Lower lobe of right lung (tissue), 2 donors: ENCODE data around the gene MIB2. TPM values are rescaled to one million over a fixed set of nuclear protein-coding genes. Genes with fewer than 3 reads are reported as not detected.
"Not testable (repeated sequence)": the region's sequence is repeated elsewhere in the genome, so short reads cannot be mapped to it uniquely, and the experiment has no call there.

Source experiments
- ATAC-seq, 2 donors: fragments of 200-7000 bp; cut with Tn5 transposase; one replicate each; pipeline ENCODE4 v1.9.1; 2020 to 2022; ENCODE audit warnings: mild to moderate bottlenecking in 2 of 2, moderate library complexity in 2 of 2
- DNase-seq: peaks from one replicate; pipeline ENCODE4 v3.0.0-alpha.2; 2020
- H3K27ac ChIP-seq: fragments of 200-600 bp; one replicate; pipeline ENCODE4 v1.8.0; 2022
- H3K27me3 ChIP-seq: fragments of 200-600 bp; one replicate; pipeline ENCODE4 v1.8.0; 2022; ENCODE audit warnings: low read depth
- H3K36me3 ChIP-seq: fragments of 200-600 bp; one replicate; pipeline ENCODE4 v1.8.0; 2022; ENCODE audit warnings: mild to moderate bottlenecking
- H3K4me1 ChIP-seq: fragments of 200-600 bp; one replicate; pipeline ENCODE4 v1.8.0; 2022
- H3K4me3 ChIP-seq: fragments of 200-600 bp; one replicate; pipeline ENCODE4 v1.8.0; 2022; ENCODE audit warnings: mild to moderate bottlenecking
- H3K9me3 ChIP-seq: fragments of 200-600 bp; one replicate; pipeline ENCODE4 v1.8.0; 2022
- CTCF ChIP-seq: fragments of 200-600 bp; IDR thresholded peaks from one replicate; pipeline ENCODE4 v1.8.0; 2022; ENCODE audit warnings: antibody characterized with exemption, mild to moderate bottlenecking
- intact Hi-C: fragments of 100-400 bp; cut with DNase I; formaldehyde crosslinking; loops from one replicate; pipeline ENCODE4 v1.11.0; 2022
- total RNA-seq: library from RNA; stranded (reverse); fragmentation: NEBNext Ultra II Directional; extraction: Animal tissue kit (Norgen Biotek cat#: 25700); gene quantifications from one replicate; pipeline ENCODE4 v1.2.1, GENCODE V29; 2021
- donor health status: DM: no; HTN: yes; CAD: no; lungs with severe emphysema.

Gene MIB2
- total RNA-seq, 1 donor from 2014 or later, result 82.5 TPM

- no peak for TF ChIP-seq CTCF
- Histone ChIP-seq H3K4me1 (no peaks in the 10 kb centered on the region), H3K27me3 (no peaks in the 10 kb centered on the region), H3K4me3 (no peak overlapping the region), H3K9me3 (no peaks in the 10 kb centered on the region), H3K36me3 (no peaks in the 10 kb centered on the region), H3K27ac (no peak overlapping the region)
- intact Hi-C loops, result no loop called here
- DNase-seq (no peak), ATAC-seq (no peak)
Measured at GRCh38 chr1:1591452-1591851, 23.8 kb upstream of the MIB2 start.

- Histone ChIP-seq H3K9me3 (no peaks in the 10 kb centered on the region), H3K36me3 (no peaks in the 10 kb centered on the region), H3K4me1 (peaks cover 4% of the 10 kb centered on the region), H3K27ac (no peak overlapping the region), H3K4me3 (no peak overlapping the region), H3K27me3 (peaks cover 21% of the 10 kb centered on the region)
- ATAC-seq, result no peak
- TF ChIP-seq CTCF, result no peak
- intact Hi-C loops, result no loop called here
- DNase-seq, result no peak
Measured at GRCh38 chr1:1593834-1594601, 21.3 kb upstream of the MIB2 start.

GRCh38 chr1:1594602-1595260, 20.6 kb upstream of the MIB2 start:
- DNase-seq (no peak), ATAC-seq (no peak)
- Histone ChIP-seq H3K27ac (no peak overlapping the region), H3K27me3 (peaks cover 24% of the 10 kb centered on the region), H3K36me3 (no peaks in the 10 kb centered on the region), H3K4me1 (peaks cover 8% of the 10 kb centered on the region), H3K9me3 (no peaks in the 10 kb centered on the region), H3K4me3 (no peak overlapping the region)
- no peak for TF ChIP-seq CTCF
- intact Hi-C loops, result no loop called here

GRCh38 chr1:1595341-1595740, 20.0 kb upstream of the MIB2 start:
- intact Hi-C loops, H3K4me3 ChIP-seq, H3K27ac ChIP-seq, H3K36me3 ChIP-seq, H3K9me3 ChIP-seq, H3K4me1 ChIP-seq, DNase-seq, ATAC-seq: not testable (repeated sequence)
- H3K27me3 ChIP-seq, result peaks cover 26% of the 10 kb centered on the region

GRCh38 chr1:1596493-1597274, 18.6 kb upstream of the MIB2 start:
- no peak for TF ChIP-seq CTCF
- ATAC-seq, result no peak
- no peaks in the 10 kb centered on the region for H3K36me3 ChIP-seq

More at GRCh38 chr1:1596493-1597274, 18.6 kb upstream of the MIB2 start:
- H3K27me3 ChIP-seq, result peaks cover 28% of the 10 kb centered on the region
- H3K27ac ChIP-seq, result no peak overlapping the region
- intact Hi-C loops, result no loop called here
- DNase-seq, result no peak
- H3K4me1 ChIP-seq, result peaks cover 16% of the 10 kb centered on the region
- H3K9me3 ChIP-seq, result no peaks in the 10 kb centered on the region
- H3K4me3 ChIP-seq, result no peak overlapping the region
